Left lobe of liver (tissue), 2 donors: Measurements from ENCODE around the gene AGPAT3. TPM values are rescaled to one million over a fixed set of nuclear protein-coding genes. Genes with fewer than 3 reads are reported as not detected.

Source experiments
- ATAC-seq: fragments of 200-7000 bp; cut with Tn5 transposase; one replicate; pipeline ENCODE4 v1.9.1; 2020; ENCODE audit warnings: mild to moderate bottlenecking, moderate library complexity
- DNase-seq: peaks from one replicate; pipeline ENCODE4 v3.0.0-alpha.2; 2020; ENCODE audit warnings: low spot score
- total RNA-seq: library from RNA; stranded (reverse); gene quantifications from one replicate; pipeline ENCODE4 v1.2.1, GENCODE V29; 2021
- donor health status: DM: no; HTN: no; CAD: no; lungs with moderate emphysema.
- donor health status: DM: no; HTN: yes; CAD: no.

The AGPAT3 gene
- total RNA-seq, 1 donor from 2014 or later: 127 TPM

DNA sequence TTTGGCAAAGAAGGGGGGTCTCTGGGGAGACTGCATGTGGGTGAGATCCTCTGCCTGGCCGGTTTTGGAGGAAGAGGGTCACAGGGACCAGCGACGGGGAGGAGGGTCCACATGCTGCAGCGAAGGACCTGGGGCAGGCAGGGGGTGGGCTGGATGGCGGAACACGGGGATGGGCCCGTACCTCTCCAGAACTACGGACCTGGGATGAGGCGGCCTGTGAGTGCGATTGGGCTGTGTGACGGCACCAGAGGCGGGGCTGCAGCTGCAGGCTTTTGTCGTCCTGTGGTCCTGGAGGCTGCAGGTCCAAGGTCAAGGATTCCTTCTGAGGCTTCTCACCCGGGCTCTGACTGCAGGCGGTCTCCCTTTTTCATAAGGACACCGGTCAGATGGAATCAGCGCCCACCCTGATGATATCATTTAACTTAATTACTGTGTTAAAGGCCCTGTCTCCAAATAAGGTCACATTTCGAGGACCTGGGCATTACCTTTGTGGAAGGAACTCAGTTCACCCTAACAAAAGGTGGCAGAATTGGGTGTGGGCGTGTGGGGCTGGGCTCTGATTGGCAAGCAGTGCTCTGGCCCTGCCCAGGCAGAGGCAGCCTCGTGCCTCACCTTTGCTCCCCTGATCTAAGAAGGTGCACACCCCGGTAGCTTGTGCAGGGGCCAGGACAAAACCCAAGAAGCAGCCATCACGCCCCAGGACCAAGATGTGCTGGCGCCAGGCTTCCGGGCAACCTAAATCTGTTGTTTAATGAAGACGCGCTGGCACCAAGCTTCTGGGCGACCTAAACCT, 87.1 kb downstream of the AGPAT3 start:
- DNase-seq: no peak
- ATAC-seq: no peak

DNA sequence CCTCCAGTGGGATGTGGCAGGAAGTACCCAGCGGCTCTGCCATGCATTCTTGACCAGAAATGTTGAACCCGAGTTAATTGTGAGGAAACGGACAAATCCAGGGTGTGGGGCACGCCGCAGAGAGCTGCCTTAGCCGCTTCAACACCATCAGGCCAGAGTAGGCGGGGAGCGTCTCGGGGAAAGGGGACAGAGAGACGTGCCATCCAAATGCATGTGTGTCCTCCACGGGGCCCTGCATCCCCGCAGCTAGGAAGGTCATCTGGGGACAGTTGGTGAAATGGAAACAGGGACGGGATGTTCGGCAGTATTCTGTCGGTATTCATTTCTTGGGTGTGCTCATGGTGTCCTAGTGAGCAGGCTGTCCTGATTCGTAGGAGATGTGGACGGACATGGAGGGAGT, 88.0 kb downstream of the AGPAT3 start:
- ATAC-seq (no peak), DNase-seq (no peak)

DNA sequence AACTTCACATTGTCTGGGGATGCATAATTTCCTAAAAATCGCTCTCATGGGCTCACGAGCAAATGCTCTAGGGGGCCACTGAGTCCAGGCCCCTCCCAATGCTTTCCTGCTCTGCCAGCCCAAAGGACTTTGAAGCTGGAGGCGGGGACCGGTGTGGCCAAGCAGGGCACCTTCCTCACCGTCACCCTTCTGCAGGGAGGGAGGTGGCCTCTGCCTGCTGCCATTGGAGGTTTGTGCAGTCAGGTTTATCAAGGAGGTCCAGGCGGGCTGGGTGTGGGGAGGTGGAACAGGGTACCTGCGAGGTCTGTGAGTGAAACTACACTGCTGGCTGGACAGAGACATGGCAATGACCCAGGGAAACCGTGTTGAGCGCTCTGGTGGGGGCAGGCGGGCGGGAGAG, 89.0 kb downstream of the AGPAT3 start:
- ATAC-seq (no peak), DNase-seq (no peak)

DNA sequence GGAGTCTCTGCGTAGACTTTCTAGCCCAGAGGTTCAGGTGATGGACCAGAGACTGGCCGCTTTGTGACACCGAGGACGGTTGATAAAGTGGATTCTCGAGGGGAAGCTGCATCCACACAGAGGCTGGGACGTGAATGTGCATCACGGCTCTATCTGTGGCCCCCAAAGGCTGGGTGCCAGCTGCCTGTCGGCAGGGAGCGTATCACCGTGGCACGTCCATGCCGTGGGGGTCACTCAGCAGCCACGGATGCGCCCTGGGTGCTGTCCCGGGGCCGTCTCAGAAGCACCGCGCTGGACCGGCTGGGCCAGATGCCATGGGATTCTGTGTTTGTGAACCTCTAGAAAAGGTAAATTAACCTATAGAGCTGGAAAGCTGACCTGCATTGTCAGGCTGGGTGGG, 89.9 kb downstream of the AGPAT3 start:
- no peak for DNase-seq
- ATAC-seq: no peak

DNA sequence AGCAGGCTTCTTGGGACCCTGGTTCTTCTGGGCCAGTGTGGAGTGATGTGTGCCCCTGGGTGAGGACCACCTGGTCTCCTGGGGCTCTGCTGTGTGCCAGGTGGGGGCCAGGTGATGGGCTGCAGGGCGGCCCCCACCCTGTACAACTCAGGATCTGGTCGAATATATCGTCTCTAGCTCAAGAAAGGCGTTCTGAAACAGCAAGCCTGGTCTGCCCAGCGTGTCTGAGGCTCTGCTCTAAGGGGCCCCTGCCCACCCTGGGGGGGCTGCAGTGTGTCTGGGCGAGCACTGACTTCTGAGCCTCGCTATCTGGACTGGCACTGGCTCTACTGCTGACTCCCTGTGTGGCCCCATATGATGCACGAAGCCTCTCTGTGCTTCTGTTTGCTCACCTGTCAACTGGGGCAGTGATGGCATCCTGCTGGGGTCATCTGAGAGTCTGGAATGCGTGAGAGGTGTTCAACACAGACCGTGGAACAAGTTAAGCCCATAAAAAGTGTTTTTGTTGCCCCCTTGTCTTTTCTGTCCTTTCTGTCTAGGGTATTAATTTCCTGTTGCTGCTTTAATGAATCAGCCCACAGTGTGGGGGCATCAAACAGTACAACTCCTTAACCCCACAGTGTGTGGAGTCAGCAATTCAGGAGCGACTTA, 91.1 kb downstream of the AGPAT3 start:
- ATAC-seq (peak; percentile 13), DNase-seq (no peak)

DNA sequence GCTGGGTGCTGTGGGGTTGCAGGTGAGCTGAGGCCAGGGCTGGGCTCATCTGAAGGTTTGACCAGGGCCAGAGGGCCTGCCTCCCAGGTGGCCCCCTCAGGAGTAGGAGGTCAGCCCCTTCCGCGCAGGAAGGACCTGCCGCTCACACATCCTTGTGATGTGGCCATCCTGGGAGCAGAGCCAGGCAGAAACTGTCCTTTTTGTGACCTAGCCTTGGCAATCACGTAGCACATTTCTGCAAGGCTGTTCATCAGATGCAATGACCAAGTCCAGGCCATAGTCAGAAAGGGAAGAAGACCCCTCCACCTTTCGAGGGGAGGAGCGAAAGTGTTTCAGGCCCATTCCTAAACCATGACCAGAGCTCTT, 91.6 kb downstream of the AGPAT3 start:
- DNase-seq: no peak
- peak; percentile 78 for ATAC-seq

DNA sequence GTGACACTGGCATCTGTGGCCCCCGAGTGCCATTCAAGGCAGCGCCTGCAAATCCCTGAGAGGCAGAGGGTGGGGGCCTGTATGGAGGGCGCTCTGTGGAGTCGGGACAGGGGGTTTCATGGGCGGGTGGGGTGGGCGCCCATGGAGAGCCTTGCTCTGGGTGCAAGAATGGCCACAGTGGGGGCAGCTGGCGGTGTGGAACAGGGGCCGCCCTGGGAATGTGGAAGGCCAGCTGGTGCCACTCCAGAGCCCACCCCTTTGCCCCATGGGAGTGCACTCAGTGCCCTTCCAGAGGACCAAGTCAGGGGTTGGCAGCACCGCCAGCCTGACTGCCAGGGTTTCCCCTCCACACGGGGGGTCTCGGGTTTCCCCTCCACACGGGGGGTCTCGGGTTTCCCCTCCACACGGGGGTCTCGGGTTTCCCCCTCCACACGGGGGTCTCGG, 92.1 kb downstream of the AGPAT3 start:
- DNase-seq (no peak), ATAC-seq (no peak)

DNA sequence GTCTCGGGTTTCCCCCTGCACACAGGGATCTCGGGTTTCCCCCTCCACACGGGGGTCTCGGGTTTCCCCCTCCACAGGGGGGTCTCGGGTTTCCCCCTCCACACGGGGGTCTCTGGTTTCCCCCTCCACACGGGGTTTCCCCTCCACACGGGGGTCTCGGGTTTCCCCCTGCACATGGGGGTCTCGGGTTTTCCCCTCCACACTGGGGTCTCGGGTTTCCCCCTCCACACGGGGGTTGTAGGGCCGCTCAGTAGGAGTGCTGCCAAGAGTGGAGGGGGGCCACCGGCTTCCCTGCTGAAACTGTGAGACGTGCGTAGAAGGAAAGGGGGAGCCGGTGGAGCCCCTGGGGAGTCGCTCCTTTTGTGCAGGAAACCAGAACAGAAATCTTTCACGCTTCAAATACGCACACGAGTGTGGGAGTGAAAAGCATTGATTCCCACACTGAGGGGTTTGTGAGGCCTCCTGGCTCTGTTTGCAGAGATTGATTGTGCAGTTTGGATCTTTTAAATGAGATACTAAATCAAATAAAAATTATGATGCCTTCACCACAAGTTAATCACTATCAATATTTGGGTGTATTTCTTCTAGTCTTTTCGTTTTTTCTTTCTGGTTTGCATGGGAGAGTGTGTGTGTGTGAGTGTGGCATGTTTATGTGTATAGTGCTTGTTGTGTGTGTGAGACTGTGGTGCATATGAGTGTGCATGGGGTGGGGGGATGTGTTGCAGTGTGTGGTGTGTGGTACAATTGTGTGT, 92.8 kb downstream of the AGPAT3 start:
- ATAC-seq (no peak), DNase-seq (no peak)

DNA sequence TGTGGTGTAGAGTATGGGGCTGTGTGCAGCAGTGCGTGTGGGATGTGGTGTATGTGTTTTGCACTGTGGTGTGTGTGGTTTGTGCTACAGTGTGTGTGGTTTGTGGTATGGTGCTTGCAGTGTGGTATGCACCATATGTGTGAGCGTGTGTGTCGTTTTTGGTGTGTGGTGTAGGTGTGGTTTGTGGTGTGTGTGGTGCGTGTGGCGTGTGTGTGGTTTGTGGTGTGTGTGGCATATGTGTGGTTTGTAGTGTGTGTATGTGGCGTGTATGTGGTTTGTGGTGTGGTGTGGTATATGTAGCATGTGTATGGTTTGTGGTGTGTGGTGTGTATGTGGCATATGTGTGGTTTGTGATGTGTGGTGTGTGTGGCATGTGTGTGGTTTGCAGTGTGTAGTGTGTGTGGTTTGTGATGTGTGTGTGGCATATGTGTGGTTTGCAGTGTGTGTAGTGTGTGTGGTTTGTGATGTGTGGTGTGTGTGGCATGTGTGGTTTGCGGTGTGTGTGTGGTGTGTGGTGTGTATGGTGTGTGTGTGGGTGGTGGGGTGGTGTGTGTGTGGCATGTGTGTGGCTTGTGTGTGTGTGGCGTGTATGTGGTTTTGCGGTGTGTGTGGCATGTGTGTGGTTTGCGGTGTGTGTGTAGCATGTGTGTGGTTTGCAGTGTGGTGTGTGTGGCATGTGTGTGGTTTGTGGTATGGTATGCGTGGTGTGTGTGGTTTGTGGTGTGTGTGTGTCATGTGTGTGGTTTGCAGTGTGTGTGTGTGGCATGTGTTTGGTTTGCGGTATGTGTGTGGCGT, 93.5 kb downstream of the AGPAT3 start:
- ATAC-seq: no peak
- DNase-seq: no peak

DNA sequence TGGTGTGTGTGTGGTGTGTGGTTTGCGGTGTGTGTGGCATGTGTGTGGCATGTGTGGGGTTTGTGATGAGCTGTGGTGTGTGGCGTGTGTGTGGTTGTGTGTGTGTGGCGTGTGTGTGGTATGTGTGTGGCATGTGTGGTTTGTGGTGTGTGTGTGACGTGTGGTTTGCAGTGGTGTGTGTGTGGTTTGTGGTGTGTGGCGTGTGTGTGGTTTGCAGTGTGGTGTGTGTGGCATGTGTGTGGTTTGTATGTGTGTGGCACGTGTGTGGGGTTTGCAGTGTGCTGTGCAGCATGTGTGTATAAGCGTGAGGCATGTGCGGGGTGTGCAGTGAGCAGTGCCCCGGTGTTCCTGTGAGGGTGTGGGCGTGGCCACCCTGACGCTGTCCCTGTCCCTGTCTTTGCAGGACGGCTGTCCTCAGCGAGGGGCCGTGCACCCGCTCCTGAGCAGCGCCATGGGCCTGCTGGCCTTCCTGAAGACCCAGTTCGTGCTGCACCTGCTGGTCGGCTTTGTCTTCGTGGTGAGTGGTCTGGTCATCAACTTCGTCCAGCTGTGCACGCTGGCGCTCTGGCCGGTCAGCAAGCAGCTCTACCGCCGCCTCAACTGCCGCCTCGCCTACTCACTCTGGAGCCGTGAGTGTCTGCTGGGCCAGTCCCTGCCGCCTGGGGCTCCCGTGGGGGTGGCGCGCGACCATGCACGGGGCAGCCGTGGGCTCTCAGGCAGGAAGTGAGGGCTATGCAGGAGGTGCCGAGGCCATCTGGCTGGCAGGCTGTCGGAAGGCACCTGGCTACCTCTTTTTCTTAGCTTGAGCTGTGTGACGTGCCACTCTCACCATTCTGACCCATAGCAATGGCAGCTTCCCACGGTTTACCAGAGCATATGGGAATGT, 94.5 kb downstream of the AGPAT3 start:
- ATAC-seq (no peak), DNase-seq (no peak)

DNA sequence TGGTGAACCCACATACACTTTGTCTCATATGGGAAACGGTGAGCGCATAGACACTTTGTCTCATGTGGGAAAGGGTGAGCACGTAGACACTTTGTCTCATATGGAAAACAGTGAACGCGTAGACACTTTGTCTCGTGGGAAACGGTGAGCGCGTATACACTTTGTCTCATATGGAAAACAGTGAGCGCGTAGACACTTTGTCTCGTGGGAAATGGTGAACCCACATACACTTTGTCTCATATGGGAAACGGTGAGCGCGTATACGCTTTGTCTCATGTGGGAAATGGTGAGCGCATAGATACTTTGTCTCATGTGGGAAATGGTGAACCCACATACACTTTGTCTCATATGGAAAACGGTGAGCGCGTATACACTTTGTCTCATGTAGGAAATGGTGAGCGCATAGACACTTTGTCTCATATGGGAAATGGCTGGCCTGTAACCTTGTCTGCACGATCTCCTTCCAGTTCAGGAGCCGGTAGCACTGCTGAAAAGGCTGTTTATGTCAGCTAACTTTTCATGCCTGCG, 96.4 kb downstream of the AGPAT3 start:
- ATAC-seq (no peak), DNase-seq (no peak)

DNA sequence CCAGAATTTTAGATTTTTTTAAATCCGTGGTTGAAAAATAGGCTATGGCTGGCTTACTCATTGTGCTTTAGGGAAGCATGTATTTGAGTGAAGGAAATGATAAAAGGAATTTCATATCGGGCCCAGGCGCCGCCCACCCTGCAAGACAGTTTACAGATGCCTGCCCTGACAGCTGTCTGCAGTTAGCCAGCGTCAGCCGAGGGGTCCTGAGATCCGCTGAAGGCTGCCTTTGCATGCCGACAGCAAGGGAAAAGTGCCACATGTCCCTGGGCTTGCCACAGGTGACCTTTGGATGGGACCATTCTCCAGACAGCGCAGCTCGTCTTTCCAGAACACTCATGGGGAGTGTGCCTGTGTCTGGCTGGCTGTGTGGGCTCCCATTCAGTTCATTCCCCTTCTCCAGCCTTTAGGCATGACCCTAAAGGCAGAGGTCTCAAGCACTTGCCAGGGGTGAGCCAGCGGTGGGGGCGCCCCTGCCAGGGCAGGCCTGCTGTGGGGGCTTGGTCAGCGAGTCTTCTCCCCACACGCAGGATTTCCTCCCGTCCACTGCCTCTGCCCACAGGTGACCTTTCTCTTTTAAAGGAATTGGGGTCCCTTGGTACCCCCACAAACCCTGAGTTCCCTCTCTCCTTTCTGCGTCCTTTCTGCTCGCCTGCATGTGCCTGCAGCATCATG, 101.0 kb downstream of the AGPAT3 start:
- DNase-seq (no peak), ATAC-seq (peak; percentile 8)

DNA sequence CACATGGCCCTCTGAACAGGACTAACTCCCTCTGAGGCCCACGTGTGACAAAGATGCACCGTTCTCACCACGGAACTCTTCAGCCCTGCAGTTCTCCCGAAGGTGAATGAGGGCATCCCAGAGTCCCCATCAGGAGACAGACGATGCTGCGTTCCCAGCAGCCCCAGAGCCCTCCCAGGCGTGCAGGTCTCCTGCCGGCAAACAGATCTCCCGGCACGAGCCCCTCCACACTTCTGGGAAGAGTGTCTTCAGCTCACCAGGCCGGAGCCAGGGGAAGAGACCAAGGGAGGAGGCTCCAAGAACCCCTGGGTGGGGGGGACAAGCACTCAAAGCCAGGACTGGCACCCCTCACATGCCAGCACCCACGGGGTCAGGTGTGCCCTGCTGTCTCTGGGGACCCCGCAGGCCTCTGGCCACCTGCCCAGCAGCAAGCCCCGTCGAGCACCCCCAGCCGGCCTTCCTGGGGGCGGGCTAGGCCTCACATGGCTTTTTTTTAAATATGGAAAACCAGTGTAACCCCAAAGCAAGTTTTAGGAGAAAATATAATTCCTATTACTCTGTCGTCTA, 102.0 kb downstream of the AGPAT3 start:
- DNase-seq: no peak
- ATAC-seq: no peak

DNA sequence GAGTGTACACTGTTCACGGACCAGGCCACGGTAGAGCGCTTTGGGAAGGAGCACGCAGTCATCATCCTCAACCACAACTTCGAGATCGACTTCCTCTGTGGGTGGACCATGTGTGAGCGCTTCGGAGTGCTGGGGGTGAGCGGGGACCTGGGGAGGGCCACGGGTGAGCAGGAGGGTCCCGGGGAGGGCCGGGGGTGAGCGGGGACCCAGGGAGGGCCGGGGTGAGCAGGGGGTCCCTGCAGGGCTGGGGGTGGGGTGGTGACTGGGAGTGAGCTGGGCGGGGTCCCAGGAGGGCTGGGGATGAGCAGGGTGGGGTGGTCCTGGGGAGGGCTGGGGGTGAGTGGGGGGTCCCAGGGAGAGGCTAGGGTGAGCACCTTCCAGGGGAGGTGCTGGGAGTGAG, 103.0 kb downstream of the AGPAT3 start:
- ATAC-seq (no peak), DNase-seq (no peak)

DNA sequence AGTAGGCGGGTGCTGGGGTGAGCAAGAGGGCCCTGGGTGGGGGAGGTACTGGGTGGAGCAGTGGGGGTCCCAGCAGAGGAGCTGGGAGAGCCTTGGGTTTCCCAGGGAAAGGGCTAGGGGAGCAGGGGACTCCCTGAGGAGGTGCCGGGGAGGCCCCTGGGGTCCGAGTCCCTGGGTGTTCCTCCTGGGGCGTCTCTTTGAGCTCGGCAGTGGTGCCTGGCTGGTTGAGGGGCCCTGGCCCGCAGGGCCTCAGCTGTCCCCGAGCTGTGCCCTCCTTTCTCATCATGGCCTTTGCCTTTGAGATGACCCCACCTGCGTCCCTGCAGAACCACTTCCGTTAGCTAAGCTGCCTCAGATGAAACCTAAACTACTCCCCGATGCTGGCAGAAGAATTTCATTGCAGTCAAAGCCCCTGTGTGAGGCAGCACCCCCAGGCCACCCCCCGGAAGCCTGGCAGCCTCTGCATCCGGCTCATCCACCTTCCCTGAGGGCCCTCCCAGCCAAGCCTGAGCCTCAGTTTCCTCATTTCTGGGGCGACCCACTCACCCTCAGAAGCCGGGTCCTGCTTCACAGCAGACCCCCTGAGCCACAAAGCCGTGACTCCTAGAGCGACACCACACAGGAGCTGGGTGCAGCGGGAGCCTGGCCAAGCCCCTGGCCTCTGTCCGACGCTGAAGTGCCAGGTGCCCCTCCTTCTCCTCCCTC, 103.5 kb downstream of the AGPAT3 start:
- ATAC-seq (no peak), DNase-seq (no peak)

DNA sequence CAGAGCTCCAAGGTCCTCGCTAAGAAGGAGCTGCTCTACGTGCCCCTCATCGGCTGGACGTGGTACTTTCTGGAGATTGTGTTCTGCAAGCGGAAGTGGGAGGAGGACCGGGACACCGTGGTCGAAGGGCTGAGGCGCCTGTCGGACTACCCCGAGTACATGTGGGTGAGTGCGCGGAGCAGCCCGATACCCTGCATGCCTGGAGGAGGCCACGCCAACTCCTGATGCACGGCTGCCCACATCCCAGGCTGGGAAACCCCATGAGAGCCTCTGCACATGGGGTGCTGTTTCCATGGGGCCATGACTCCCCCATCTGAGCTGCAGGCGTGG, 104.1 kb downstream of the AGPAT3 start:
- no peak for DNase-seq
- no peak for ATAC-seq

DNA sequence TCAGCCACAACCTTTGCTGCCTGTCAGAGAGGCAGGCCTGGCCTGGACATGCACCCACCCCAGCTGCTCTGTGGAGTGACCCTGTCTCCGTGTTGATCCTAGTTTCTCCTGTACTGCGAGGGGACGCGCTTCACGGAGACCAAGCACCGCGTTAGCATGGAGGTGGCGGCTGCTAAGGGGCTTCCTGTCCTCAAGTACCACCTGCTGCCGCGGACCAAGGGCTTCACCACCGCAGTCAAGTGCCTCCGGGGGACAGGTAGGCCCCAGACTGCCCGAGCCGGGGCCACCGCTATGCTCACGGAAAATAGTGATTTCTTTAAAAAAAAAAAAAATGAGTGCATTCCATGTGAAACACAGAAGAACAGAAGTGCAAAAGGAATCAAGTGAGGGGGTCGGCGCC, 105.5 kb downstream of the AGPAT3 start:
- ATAC-seq (no peak), DNase-seq (no peak)

DNA sequence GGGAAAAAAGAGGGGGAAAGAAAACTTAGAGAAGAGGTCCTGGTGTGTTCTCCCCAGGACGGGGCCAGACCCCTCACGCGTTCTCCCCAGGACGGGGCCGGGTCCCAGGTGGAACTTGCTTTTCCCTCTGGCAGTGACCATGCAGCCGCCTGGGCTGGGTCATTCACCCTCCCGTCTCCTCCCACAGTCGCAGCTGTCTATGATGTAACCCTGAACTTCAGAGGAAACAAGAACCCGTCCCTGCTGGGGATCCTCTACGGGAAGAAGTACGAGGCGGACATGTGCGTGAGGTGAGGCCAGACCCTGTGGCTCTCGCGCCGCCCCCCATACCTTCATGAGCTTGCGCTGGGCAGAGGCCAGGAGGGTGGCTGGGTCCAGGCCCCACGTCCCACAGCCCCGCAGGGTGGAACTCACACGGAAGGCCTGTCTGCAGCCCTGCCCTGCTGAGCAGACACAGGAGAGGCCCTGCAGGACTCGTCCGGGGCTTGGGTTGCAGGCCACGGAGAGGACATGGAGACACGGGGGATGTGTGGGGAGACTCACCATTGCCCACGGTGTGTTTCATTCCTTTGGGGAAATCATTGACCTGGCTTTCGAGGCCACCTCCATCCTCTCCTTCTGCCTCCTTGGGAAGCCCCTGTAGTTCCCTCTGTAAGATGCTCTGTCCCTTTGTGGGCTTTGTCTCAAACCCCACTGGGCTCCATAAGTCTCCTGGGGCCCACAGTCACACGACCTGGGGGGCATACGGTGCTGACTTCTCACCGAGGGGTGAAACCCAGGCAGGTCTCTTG, 106.4 kb downstream of the AGPAT3 start:
- no peak for DNase-seq

More for the DNA sequence above, 106.4 kb downstream of the AGPAT3 start:
- ATAC-seq: peak; percentile 76
